ENCODE data around the gene ZNF750. TPM values are rescaled to one million over a fixed set of nuclear protein-coding genes. Genes with fewer than 3 reads are reported as not detected.

Gene ZNF750
- not detected in 2 replicates for total RNA-seq (2014; rRNA removed)
- 0.02 TPM for polyA plus RNA-seq (2012)

- DNase-seq (ENCODE audit: low read depth) = no peak
These were observed at the start of gene ZNF750 for GRCh38 chr17:82839617-82840292. ZNF750 (minus strand) TSS chr17:82840022; CDS start chr17:82832454, 7,568 bp downstream.

DNA sequence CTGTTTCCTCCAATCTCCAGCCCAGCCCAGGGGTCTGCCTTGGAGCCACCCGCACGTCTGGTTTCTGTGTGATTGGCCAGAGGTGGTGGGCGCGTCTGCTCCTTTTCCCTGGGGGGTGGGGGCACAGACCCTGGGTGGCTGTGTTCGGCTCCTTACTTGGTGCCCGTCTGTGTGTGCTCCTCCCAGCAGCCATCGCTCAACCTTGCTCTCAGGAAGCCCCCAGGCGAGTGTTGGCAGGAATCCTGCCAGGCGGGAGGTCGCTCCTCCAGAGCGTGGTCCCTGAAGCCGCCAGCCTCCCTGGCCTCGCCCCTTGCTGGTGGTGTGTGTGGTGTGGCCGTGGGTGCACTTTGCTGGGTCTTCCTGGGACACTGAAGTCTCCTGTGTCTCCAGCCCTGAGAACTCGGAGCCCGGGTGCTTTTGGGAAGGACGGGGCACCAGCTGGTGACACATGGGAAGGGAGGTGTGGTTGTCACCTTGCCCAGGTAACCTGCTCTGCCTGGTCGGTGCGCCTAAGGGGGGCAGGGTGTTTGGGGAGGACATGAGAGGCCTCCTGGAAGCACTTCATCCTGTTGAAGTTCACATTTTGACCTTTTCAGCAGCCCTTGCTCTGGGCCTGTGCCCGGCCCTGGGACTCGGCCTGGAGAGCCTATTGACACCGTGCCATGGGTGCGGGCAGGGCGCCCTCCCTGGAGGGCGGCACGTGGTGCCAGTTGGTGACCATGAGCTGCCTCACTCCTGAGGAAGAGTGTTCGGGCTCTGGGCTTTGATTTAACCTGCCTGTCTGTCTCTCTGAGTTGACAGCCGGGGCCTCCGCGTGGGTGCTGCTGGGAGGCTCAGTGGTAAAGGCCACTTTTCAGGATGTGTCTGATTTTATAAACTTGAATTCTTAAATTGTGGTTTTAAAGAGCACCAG lies 49.0 kb upstream of the ZNF750 start:
- no peak for DNase-seq (ENCODE audit: low read depth)

DNA sequence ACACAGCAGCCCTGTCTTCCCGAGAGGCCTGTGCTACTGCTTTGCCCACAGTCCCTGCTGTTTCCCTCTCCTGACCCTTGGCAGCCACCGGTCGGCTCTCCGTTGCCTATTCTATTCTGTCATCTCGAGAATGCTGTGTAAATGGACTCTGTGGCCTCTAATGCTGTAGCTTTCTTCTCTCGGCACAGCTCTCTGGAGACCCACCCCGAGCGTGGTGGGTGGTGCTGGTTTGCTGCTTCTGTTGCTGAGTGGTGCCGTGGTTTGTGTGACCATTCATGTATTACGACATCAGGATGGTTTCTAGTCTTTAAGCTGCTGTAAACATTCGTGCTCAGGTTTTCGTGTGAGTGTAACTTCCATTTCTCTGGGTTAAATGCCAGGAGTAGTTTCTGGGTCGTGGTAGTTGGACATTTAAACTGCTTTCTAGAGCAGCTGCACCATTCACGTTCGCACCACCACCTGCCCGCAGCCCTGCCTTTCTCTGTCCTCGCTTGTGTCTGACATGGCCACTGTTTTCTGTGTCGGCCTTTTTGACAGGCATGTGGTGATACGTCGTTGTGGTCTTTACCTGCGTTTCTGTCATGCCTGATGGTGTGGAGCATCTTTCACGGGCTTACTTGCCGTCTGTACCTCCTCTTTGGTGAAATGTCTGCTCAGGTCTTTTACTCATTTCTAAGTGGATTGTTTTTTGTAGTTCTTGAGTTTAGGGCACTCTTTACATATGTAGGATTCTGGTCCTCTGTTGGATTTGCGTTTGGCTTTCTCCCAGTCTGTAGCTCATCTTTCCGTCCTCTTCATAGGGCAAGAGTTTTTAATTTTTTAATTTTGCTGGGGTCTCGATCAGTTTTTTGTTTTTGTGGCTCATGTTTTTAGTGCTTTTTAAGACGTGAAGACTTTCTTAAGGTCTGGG lies 47.7 kb upstream of the ZNF750 start:
- DNase-seq (ENCODE audit: low read depth) = peak; percentile 7

GRCh38 chr17:82884970-82885353 lies 45.1 kb upstream of the ZNF750 start:
- no peak for DNase-seq (ENCODE audit: low read depth)

GRCh38 chr17:82884341-82884969 lies 44.6 kb upstream of the ZNF750 start:
- DNase-seq (ENCODE audit: low read depth) = no peak

DNA sequence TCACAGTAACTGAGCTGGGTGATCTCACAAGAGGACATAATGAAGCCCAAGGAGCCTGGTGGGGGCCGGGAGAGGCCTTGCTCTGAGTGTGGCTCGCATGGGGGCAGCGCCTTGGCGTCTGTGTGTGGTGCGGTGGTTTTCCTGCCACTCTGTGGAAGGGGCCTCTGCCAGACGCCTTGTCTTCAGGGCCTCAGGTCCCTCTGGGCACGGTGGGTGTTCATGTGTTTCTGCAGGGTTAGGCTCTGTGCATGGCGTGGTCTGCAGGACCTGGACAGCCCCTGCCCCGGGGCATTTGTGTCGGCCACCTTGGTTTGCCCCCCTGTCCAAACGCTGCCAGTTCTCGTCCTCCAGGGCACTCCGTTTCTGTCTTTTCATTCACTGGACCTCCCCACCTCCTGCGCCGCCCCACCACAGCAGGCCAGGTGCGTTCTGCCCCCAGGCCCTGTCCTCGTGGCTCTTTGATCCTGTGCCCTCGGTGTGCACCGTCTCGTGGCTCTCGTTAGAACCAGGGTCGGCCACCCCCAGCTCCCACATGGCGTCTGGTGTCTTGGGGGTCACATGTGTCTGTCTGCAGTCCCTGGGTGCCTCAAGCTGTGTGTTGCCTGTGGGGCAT lies 43.7 kb upstream of the ZNF750 start:
- no peak for DNase-seq (ENCODE audit: low read depth)

DNA sequence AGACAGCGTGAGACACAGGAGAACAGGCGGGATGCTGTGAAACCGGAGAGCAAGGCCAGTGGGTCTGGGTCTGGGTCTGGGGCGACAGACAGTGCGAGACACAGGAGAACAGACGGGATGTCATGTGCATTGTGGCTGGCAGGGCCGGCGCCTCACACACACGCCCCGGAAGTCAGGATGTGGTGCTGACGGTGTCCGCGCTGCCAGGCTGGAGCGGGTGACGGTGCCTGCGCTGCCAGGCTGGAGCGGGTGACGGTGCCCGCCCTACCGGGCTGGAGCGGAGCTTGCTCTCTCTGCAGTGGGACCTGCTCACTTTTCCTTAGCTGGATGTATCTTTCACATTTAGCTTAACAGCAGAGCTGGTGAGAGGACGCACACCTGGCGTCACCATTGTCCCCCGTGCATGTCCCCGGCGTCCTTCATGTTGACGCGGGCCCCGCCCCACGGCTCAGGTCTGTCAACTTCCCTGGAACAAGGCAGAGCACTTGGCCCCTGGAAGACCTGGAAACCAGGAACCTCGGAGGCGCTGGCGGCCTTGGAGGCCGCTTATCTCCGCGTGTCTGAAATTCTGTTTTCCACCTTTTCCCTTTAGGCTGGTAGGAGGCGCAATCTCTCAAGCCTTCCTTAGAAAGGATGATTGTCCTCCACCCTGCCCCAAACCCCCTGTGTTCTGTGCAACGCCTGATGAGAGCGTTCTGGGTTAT lies 43.0 kb upstream of the ZNF750 start:
- DNase-seq (ENCODE audit: low read depth) = no peak

GRCh38 chr17:82881900-82882714 lies 42.3 kb upstream of the ZNF750 start:
- DNase-seq (ENCODE audit: low read depth) = no peak

DNA sequence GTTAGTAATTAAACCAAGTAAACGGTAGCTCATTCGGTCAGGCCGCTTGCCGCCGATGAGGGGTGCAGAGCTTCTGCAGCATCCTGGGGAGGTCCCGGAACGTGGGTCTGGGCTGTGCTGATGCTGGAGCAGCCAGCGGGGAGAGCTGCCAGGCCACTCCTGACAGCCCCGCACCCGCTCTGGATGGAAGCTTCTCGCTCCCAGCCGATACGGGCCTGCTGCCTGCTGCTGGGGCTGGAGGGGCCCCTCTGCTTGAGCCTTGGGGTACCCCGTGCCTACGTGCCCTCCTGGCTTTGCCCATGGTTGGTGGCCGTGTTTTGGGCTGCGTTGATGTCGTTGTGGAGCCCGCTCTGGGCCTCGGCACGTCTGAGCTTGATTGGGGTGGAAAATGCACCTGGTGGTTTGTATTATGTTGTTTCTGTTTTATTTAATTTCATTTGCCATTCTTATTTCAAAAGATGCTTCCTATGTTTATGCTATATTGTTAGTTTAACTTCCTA lies 41.6 kb upstream of the ZNF750 start:
- no peak for DNase-seq (ENCODE audit: low read depth)

GRCh38 chr17:82880620-82881323 lies 41.0 kb upstream of the ZNF750 start:
- no peak for DNase-seq (ENCODE audit: low read depth)

DNA sequence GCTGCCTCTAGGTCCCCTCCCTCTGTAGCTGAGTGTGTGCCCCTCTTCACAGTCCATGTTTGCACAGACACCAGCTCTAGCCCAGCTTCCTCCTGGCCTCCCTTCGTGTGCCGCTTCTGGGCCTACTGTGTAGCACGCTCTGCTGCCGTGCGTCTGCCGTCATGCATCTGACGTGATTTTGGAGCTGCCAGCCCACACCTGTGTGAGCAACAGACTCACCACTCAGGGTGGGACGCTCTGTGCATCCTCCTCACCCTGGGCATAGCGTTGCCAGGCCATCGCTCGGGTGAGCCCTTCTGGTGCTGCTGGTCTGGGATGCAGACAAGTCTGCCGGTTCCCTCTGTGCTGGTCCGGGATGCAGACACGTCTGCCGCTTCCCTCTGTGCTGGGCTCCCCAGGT lies 39.4 kb upstream of the ZNF750 start:
- no peak for DNase-seq (ENCODE audit: low read depth)

DNA sequence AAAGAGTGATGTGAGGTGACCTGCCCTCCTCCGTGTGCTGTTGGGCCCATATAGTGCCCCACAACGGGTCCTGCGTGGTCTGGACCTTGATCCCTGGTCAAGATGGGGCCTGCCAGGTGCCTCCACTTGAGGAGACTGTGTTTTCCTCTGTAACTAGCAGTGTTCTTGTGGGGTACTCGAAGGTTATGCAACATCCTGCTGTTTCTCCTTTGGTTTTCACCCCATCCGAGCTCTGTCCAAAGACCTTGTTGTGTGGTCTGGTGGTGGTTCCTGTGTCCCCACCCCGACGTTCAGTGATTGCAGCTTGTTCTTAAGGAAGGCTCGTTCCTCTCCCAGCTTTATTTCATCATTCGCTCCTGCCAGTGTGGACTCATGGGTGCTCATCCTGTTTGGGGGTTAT lies 38.7 kb upstream of the ZNF750 start:
- no peak for DNase-seq (ENCODE audit: low read depth)

DNA sequence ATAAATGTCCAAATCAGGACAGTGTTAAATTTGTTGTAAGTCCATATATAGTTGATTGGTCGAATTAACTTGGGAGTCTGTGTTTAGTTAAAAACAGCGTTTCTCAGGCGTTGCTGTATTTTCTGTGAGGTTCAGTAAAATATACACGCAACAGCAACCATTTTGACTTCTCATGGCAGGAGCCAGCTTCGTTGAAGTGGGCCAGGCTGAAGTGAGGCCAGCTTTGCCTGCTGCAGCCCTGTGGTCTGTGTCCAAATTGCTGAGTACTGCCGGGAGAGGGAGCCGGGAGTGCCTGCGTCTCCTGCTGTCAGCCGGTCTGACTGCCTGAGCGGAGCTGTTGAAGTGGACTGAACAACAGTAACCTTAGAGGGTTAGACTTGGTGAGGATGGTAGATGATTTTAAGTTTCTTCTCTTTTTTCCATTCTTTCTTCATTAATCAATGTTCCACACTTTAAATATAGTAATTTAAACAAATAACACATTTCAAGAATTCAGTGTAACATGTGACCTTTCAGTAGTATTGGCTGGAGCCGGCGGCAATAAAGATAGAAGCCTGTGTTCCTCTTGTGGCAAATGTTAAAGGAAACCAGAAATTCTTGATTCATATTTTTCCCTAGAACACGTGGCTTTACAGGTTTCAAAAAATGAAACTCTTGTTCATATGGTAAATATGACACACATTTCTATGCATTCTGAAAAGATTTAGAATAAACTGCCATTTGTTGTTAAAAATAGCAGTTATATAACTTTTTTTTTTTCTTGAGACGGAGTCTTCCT lies 37.0 kb upstream of the ZNF750 start:
- DNase-seq (ENCODE audit: low read depth) = peak; percentile 61

- DNase-seq (ENCODE audit: low read depth) = peak; percentile 33
These were observed 36.3 kb upstream of the ZNF750 start for GRCh38 chr17:82876149-82876548.

GRCh38 chr17:82875407-82875856 lies 35.6 kb upstream of the ZNF750 start:
- DNase-seq (ENCODE audit: low read depth) = no peak

DNA sequence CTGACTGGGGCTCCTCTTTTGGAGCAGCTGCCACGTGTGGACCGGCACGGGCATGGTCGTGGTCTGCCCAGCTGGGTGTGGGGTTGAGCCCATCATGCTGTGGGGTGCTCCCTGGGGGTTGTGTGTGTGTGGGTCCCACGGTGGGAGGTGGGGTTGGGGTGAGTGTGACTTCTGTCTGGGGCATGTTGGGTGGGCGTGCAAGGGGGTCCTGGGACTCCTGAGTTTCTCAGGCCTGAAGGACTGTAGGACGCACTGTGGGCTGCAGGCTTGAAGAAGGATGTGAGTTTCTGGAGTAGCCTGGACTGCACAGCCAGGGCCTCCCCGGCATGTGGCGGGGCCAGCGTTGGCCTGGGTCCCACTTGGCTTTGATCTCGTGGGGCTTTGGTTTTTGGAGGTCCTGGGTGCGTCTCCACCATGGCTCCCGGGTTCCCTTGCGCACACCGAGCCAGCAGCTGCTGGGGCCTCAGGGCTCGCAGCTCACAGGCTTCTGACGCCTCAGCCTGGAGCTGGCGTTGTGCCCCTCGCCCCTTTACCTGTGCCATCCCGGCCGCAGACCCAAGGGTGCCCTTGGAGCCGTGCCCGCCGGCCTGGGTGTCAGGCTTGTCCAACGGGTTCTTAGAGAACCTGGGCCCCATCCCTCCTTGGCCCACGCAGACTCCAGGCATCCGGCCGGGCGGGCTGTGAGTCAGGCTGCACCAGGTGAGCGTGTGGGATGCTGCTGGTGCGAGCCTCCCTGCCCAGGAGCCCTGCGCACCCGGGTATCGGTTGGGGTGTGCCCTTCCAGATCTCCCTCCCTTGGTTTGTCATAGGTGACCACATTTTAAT lies 34.4 kb upstream of the ZNF750 start:
- no peak for DNase-seq (ENCODE audit: low read depth)

- no peak for DNase-seq (ENCODE audit: low read depth)
These were observed 33.7 kb upstream of the ZNF750 start for GRCh38 chr17:82873521-82873920.
